HG03354 (cell line): ENCODE data around the gene OR11H7.
"Not testable (repeated sequence)": the region's sequence is repeated elsewhere in the genome, so short reads cannot be mapped to it uniquely, and the experiment has no call there.

Source experiments
- ATAC-seq: cut with Tn5 transposase; IDR thresholded peaks from one replicate; pipeline ENCODE4 v1.9.1; 2021; ENCODE audit warnings: mild to moderate bottlenecking; ENCODE audit not compliant: unreplicated experiment, poor library complexity, severe bottlenecking

The OR11H7 gene

DNA sequence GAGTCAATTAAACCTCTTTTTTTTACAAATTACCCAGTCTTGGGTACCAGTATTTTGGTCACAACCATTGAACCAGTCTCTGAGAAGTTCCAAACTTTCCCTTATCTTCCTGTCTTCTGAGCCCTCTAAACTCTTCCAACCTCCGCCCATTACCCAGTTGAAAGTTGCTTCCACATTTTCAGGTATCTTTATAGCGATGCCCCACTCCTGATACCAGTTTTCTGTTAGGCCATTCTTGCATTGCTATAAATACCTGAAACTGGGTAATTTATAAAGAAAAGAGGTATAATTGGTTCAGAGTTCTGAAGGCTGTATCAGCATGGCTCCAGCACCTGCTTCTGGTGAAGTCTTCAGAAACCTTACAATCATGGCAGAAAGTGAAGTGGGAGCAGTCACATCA is 45.3 kb downstream of the OR11H7 start:
- ATAC-seq = no peak

DNA sequence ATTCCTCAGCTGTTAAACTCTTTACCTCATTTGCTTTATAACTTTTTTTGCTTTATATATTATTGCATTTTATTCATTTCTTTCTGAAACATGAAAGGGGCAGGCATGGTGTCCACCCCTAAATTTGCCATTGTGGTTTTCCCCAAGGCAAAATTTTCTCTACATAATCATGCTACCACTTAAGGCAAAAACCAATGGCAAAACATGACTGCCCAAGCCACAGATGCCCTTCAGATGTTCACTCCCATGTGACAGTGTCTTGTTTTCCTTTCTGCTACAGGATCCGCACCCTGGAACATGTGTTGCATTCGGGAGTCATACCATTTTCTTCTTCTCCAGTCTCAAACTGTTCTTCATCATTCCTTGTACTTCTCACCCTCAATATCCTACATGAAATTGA is 48.6 kb downstream of the OR11H7 start:
- no peak for ATAC-seq

DNA sequence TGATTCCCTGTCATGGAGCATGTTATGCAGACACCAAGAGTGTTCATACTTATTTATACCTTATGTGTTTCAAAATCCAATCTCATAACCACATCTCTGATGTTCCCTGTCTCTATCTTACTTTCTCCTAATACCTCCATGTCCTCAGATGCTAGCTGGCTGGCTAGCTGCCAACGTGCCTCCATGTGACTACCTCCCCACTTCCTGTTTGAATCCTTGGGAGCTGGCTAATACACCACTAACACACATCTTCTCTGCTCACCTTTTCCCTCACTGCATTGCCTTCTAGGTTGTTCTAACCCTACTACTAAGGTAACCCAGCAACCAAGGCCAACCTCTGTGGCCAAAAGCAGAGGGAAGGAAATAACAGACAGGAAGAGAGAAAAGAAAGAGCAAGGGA is 49.6 kb downstream of the OR11H7 start:
- ATAC-seq = no peak

DNA sequence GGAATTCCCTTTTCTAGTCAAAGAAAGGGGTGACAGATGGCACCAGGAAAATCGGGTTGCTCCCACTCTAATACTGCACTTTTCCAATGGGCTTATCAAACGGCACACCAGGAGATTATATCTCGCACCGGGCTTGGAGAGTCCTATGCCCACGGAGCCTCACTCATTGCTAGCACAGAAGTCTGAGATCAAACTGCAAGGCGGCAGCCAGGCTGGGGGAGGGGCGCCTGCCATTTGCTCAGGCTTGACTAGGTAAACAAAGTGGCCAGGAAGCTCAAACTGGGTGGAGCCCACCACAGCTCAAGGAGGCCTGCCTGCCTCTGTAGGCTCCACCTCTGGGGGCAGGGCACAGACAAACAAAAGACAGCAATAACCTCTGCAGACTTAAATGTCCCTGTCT is 51.5 kb downstream of the OR11H7 start:
- not testable (repeated sequence) for ATAC-seq
